Measurements from ENCODE around the gene PRRC2A. TPM values are rescaled to one million over a fixed set of nuclear protein-coding genes. Genes with fewer than 3 reads are reported as not detected.

The PRRC2A gene
- total and polyA plus RNA-seq, 10 donors: 84.1 to 198 (median 155) TPM

- Histone ChIP-seq H3K27ac (no peak overlapping the region), H3K27me3 (replicated peaks in 1 of 7) (no peaks in the 10 kb centered on the region), H3K4me3 (no peak overlapping the region), H3K4me1 (peaks cover 0 to 26% (median 23%) of the 10 kb centered on the region in 6 donors), H3K9me3 (no peaks in the 10 kb centered on the region), H3K36me3 (no peaks in the 10 kb centered on the region)
- TF ChIP-seq POLR2A (IDR thresholded peaks at IDR 0.05) (no peak), POLR2AphosphoS5 (IDR thresholded peaks at IDR 0.05) (no peak), CTCF (IDR thresholded peaks at IDR 0.05 in 8 of 11, conservative IDR thresholded peaks at IDR 0.05 in 3 of 11) (no peak)
- 56 to 82% (median 64%) methylated on average over 4 of the region's 4 CpGs for WGBS, 5 donors
- intact Hi-C loops (cut with DNase I; ENCODE audit: low total_unique reads): no loop called here
- DNase-seq: no peak
These were observed 9.5 kb upstream of the PRRC2A start for GRCh38 chr6:31610968-31611367.

GRCh38 chr6:31614075-31614619, 6.4 kb upstream of the PRRC2A start:
- H3K4me3 ChIP-seq: peak overlapping the region in 3 of 8 donors; percentile 42 to 67 (median 42)
- no peaks in the 10 kb centered on the region for H3K27me3 ChIP-seq (replicated peaks in 1 of 7)
- WGBS, 5 donors: 50 to 74% (median 52%) methylated on average over 8 of the region's 8 CpGs
- H3K27ac ChIP-seq: peak overlapping the region in 7 of 8 donors; percentile 47 to 89 (median 80)
- H3K4me1 ChIP-seq: peaks cover 0 to 48% (median 29%) of the 10 kb centered on the region in 6 donors
- TF ChIP-seq POLR2A (IDR thresholded peaks at IDR 0.05) (no peak), CTCF (IDR thresholded peaks at IDR 0.05 in 8 of 11, conservative IDR thresholded peaks at IDR 0.05 in 3 of 11) (no peak), POLR2AphosphoS5 (IDR thresholded peaks at IDR 0.05) (no peak)
- no peaks in the 10 kb centered on the region for H3K36me3 ChIP-seq
- intact Hi-C loops (cut with DNase I; ENCODE audit: low total_unique reads): no loop called here
- DNase-seq: no peak
- H3K9me3 ChIP-seq: no peaks in the 10 kb centered on the region

GRCh38 chr6:31614684-31615578, 5.6 kb upstream of the PRRC2A start, which contains the start of gene AIF1:
Gene AIF1 (plus strand): TSS chr6:31615234. CDS start chr6:31615330, 96 bp downstream.
- intact Hi-C loops (cut with DNase I; ENCODE audit: low total_unique reads): no loop called here
- no peaks in the 10 kb centered on the region for H3K9me3 ChIP-seq
- no peaks in the 10 kb centered on the region for H3K27me3 ChIP-seq (replicated peaks in 1 of 7)
- H3K4me3 ChIP-seq: peak within 1 kb of the TSS; percentile 12 to 67 (median 38)
- no peaks in the 10 kb centered on the region for H3K36me3 ChIP-seq
- no peak for TF ChIP-seq POLR2A (IDR thresholded peaks at IDR 0.05)
- TF ChIP-seq POLR2AphosphoS5 (IDR thresholded peaks at IDR 0.05): peak in 1 of 3 donors; percentile 63
- peaks cover 0 to 54% (median 36%) of the 10 kb centered on the region in 6 donors for H3K4me1 ChIP-seq
- peak within 1 kb of the TSS; percentile 29 to 89 (median 80) for H3K27ac ChIP-seq
- 29 to 47% (median 37%) methylated on average over 6 of the region's 6 CpGs for WGBS, 5 donors
- no peak for DNase-seq

GRCh38 chr6:31615748-31616147, 4.8 kb upstream of the PRRC2A start:
- 16 to 41% (median 19%) methylated on average over 7 of the region's 7 CpGs for WGBS, 5 donors
- Histone ChIP-seq H3K27ac (peak overlapping the region; percentile 29 to 89 (median 80)), H3K4me3 (peak overlapping the region; percentile 12 to 67 (median 38)), H3K36me3 (no peaks in the 10 kb centered on the region), H3K9me3 (no peaks in the 10 kb centered on the region), H3K4me1 (peaks cover 0 to 54% (median 36%) of the 10 kb centered on the region in 6 donors), H3K27me3 (replicated peaks in 1 of 7) (no peaks in the 10 kb centered on the region)
- peak; percentile 84 for DNase-seq
- TF ChIP-seq CTCF (IDR thresholded peaks at IDR 0.05 in 8 of 11, conservative IDR thresholded peaks at IDR 0.05 in 3 of 11) (no peak), POLR2AphosphoS5 (IDR thresholded peaks at IDR 0.05) (peak in 1 of 3 donors; percentile 48), POLR2A (IDR thresholded peaks at IDR 0.05) (no peak)
- intact Hi-C loops (cut with DNase I; ENCODE audit: low total_unique reads): no loop called here
